ENCODE measurements around the gene MIF4GD. TPM values are rescaled to one million over a fixed set of nuclear protein-coding genes. Genes with fewer than 3 reads are reported as not detected.
"Not testable (repeated sequence)": the region's sequence is repeated elsewhere in the genome, so short reads cannot be mapped to it uniquely, and the experiment has no call there.

MIF4GD gene
- total RNA-seq, 2 donors from 2014 or later, result 23.6 to 31.6 TPM

- Mint-ChIP-seq H3K4me3 (peak overlapping the region; percentile 79), H3K4me1 (peaks cover 20% of the 10 kb centered on the region), H3K27me3 (no peaks in the 10 kb centered on the region), H3K36me3 (ENCODE audit: low read depth) (peaks cover 52% of the 10 kb centered on the region), H3K27ac (peak overlapping the region; percentile 79), H3K9me3 (no peaks in the 10 kb centered on the region)
- peak; percentile 82 for ATAC-seq (replicated peaks)
These were observed 363 bp upstream of the MIF4GD start for GRCh38 chr17:75271233-75271954.

DNA sequence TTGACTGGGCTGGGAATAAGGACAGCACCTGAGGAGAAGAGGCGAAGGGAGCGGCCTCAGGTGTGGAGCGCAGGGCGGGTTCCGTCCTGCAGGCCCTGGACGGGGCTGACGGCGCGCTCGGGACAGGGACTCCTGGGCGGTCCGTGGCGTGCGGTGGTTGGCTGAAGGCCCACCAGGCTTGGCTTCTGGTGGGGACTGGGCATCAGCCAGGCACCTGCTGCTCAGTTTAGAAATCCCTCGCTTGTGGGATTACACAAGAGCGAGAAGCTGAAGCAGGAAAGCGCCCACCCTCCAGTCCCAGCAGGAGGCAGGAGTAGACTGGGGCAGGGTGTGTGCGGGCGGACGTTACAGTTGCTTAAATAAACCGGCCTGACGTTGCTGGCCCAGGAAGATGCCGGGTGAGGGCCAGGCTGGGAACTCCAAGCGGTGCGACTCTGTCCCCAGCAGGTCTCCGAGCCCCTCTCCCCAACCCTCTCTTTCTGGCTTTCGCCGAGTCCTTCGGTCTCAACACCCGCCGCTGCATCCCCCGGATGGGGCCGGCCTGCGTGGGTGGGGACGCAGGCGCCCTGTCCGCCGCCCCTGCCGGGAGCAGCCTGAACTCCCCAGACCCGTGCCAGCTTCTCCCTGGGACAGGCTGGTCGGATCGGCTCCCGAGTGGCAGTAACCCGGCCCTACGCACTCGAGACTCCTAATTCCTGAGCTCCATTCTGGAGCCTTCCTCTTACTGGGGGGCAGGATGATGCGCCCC, 639 bp downstream of the MIF4GD start:
- Mint-ChIP-seq H3K36me3 (ENCODE audit: low read depth) (peaks cover 56% of the 10 kb centered on the region), H3K27ac (peak overlapping the region; percentile 74), H3K4me3 (peak overlapping the region; percentile 87), H3K9me3 (no peaks in the 10 kb centered on the region), H3K27me3 (no peaks in the 10 kb centered on the region), H3K4me1 (peaks cover 19% of the 10 kb centered on the region)
- ATAC-seq (replicated peaks), result peak; percentile 61

GRCh38 chr17:75269844-75270217, 1.2 kb downstream of the MIF4GD start:
- Mint-ChIP-seq H3K9me3 (no peaks in the 10 kb centered on the region), H3K27me3 (no peaks in the 10 kb centered on the region), H3K4me3 (peak overlapping the region; percentile 87), H3K27ac (peak overlapping the region; percentile 74), H3K4me1 (peaks cover 16% of the 10 kb centered on the region), H3K36me3 (ENCODE audit: low read depth) (peaks cover 56% of the 10 kb centered on the region)
- peak; percentile 5 for ATAC-seq (replicated peaks)

DNA sequence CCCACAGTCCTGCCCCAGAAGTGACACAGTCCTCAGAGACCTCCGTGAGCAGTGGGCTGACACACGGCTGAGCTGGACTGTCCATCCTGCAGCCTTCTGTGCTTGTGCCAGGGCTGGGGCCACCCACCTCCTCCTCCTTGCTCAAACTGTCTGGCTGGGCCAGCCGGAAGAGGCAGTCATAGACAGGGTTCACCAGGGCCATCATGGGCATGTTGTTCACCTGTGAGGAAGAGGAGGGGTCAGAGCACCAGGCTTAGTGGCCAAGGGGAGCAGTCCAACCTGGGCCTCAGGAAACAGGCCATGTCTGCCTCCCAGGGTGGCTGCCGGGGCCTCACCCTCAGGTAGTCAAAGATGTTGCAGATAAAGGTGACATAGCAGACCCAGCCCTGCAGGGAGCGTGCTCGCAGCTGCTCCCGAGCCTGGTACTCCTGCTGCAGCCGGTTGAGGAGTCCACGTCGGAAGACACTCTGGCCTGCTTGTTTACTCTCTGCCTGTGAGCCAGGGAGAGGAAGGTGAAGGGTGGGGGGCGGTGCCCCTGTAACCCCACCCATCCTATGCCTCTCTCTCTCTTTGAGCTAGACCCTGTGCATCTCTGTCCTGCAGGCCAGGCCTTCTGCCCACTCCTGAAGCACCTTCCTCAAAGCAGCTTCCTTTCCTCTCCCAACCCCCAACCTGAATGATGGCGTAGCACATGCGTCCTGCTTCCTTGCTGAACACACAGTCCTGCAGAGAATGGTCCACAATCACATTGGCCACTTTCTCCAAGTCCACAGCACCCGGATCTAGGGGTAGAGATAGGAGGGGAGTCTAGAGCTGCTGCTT, 3.4 kb downstream of the MIF4GD start:
- H3K4me1 Mint-ChIP-seq, result peaks cover 12% of the 10 kb centered on the region
- no peaks in the 10 kb centered on the region for H3K9me3 Mint-ChIP-seq
- no peak for ATAC-seq (replicated peaks)
- H3K4me3 Mint-ChIP-seq, result no peak overlapping the region
- H3K27me3 Mint-ChIP-seq, result no peaks in the 10 kb centered on the region
- peaks cover 56% of the 10 kb centered on the region for H3K36me3 Mint-ChIP-seq (ENCODE audit: low read depth)
- H3K27ac Mint-ChIP-seq, result no peak overlapping the region

GRCh38 chr17:75267153-75267410, 3.9 kb downstream of the MIF4GD start:
- Mint-ChIP-seq H3K4me1 (peaks cover 10% of the 10 kb centered on the region), H3K36me3 (ENCODE audit: low read depth) (peaks cover 58% of the 10 kb centered on the region), H3K27me3 (no peaks in the 10 kb centered on the region), H3K9me3 (no peaks in the 10 kb centered on the region), H3K27ac (no peak overlapping the region), H3K4me3 (no peak overlapping the region)
- ATAC-seq (replicated peaks), result no peak

DNA sequence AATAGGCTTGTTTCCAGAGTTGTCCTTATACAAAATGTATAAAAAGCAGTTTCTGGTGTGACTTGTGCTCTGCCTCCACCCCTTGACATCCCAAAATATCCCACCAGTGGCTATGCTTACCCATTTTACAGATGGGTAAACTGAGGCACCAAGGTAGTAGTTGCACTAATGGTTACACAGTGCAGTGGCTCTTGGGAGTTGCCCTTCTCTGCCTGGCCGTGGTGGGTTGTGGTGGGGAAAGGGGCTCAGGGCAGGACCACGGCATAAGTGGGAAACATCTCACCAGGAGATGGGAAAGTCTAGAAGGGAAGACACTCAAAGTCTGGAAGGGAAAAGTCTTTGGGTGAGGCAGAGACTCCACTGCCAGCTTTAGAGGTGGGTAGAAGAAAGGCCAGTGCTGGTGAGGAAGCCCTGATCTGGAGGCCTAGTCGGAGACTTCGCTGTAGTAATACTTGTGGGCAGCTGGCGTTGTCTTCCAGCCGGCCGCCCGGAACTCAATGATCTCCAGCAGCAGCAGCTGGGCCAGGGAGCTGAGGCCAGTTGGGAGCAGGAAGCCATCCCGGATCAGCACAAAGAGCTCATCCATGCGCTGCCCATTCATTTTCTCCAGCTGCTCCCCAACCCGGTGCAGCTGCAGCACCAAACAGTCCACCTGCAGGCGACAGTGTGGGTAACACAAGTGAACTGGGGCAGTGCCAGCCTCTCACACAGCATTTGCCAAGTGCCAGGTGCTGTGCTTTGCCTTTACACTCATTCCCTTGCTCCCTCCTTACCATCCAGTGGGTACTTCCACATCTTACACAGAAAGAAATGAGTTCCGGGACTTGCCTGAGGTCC, 4.5 kb downstream of the MIF4GD start:
- Mint-ChIP-seq H3K4me1 (peaks cover 5% of the 10 kb centered on the region), H3K27ac (no peak overlapping the region), H3K36me3 (ENCODE audit: low read depth) (peaks cover 58% of the 10 kb centered on the region), H3K27me3 (no peaks in the 10 kb centered on the region), H3K9me3 (no peaks in the 10 kb centered on the region), H3K4me3 (no peak overlapping the region)
- no peak for ATAC-seq (replicated peaks)

DNA sequence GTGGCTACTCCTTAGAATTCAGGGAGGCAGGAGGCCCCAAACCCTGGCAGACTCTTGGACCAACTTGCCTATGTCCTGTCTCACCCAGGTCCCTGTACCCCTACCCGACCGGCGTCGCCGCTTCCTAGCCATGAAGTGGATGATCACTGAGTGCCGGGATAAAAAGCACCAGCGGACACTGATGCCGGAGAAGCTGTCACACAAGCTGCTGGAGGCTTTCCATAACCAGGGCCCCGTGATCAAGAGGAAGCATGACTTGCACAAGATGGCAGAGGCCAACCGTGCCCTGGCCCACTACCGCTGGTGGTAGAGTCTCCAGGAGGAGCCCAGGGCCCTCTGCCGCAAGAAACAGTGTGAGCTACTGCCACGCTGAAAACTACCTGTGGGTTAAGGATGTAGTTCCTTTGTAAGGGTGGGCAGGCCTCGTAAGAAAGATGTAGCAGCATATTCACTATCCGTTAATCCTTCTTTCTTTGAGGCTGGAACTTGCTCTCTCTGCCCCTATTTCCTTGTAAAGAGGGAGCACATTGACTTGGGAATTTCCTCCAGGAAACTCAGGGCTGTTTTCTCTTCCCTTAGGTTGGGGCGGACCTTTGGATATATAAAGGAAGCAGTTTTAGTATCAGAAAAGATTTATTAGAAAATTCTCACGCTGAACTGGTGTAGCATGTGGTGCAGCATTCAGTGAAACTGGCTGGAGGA, 5.3 kb downstream of the MIF4GD start:
- peaks cover 5% of the 10 kb centered on the region for H3K4me1 Mint-ChIP-seq
- H3K36me3 Mint-ChIP-seq (ENCODE audit: low read depth), result peaks cover 65% of the 10 kb centered on the region
- H3K27ac Mint-ChIP-seq, result no peak overlapping the region
- ATAC-seq (replicated peaks), result no peak
- no peak overlapping the region for H3K4me3 Mint-ChIP-seq
- no peaks in the 10 kb centered on the region for H3K9me3 Mint-ChIP-seq
- no peaks in the 10 kb centered on the region for H3K27me3 Mint-ChIP-seq

DNA sequence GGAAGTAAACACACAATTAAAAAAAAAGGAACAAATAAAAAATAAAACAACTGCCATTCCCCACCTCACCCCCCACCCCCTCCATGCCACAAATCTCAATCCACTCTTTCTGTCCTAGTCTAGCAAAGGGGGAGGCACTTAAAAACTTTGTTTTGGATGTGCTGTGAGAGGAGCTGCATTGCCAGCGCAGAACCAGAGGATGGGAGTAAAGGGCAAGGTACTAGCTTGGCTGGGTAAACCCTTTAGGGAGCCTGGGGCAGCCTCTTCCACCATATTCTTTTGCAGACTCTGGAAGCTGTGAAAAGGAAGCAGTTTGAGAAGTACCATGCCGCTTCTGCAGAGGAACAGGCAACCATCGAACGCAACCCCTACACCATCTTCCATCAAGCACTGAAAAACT, 8.0 kb downstream of the MIF4GD start:
- peak overlapping the region; percentile 100 for H3K27ac Mint-ChIP-seq
- peaks cover 6% of the 10 kb centered on the region for H3K4me1 Mint-ChIP-seq
- H3K9me3 Mint-ChIP-seq, result no peaks in the 10 kb centered on the region
- peaks cover 82% of the 10 kb centered on the region for H3K36me3 Mint-ChIP-seq (ENCODE audit: low read depth)
- no peaks in the 10 kb centered on the region for H3K27me3 Mint-ChIP-seq
- peak overlapping the region; percentile 98 for H3K4me3 Mint-ChIP-seq
- ATAC-seq (replicated peaks), result no peak

GRCh38 chr17:75262112-75262606, 8.9 kb downstream of the MIF4GD start:
- H3K4me1 Mint-ChIP-seq, result peaks cover 9% of the 10 kb centered on the region
- H3K9me3 Mint-ChIP-seq, result no peaks in the 10 kb centered on the region
- peak overlapping the region; percentile 100 for H3K27ac Mint-ChIP-seq
- H3K27me3 Mint-ChIP-seq, result no peaks in the 10 kb centered on the region
- ATAC-seq (replicated peaks), result peak; percentile 7
- peaks cover 81% of the 10 kb centered on the region for H3K36me3 Mint-ChIP-seq (ENCODE audit: low read depth)
- peak overlapping the region; percentile 98 for H3K4me3 Mint-ChIP-seq

DNA sequence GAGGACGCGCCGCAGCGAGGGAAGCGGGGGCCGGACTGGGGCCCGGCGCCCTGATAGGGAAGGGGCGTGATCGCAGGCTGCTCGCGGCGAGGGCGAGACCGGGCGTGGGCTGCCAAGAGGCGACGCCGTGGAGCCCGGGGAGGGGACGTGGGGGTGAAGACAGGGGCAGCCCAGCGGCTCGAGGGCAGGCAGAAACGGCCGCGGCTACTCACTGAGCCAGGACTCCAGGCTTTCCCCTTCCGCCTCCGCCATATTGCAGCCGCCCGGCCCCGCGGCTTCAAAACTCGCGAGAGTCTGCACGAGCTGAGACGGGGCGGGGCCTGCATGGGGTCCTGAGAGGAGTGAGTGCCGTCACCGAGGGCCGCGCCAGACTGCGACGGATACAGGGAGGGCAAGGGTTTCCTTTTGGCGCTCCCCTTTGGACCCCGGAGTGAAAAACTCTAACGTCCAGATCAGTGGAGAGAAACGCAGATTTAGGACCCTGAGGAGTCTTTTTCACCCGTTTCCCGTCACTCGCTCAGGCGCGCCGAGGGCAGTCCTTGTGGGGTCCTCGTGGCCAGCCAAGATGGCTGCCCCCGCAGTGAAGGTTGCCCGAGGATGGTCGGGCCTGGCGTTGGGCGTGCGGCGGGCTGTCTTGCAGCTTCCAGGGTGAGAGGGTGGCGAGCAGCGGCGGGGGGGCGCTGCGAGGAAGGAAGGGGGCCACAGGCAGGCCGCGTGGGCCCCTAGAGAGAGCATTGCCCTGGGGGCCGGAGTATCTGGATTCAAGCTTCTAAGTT, 9.5 kb downstream of the MIF4GD start, which contains the start of the genes GGA3 and MRPS7:
Gene GGA3, minus strand, starts transcription at position 271 of the 776 bp plus-strand sequence. Its CDS starts 19 bp downstream, at position 252.
Gene MRPS7, plus strand, starts transcription at position 544 of the 776 bp plus-strand sequence. Its CDS starts 22 bp downstream, at position 566.
- H3K4me1 Mint-ChIP-seq, result peaks cover 15% of the 10 kb centered on the region
- H3K36me3 Mint-ChIP-seq (ENCODE audit: low read depth), result peaks cover 75% of the 10 kb centered on the region
- no peaks in the 10 kb centered on the region for H3K9me3 Mint-ChIP-seq
- peak within 1 kb of the TSS; percentile 98 for H3K4me3 Mint-ChIP-seq
- H3K27me3 Mint-ChIP-seq, result no peaks in the 10 kb centered on the region
- peak within 1 kb of the TSS; percentile 100 for H3K27ac Mint-ChIP-seq
- peak; percentile 91 for ATAC-seq (replicated peaks)

DNA sequence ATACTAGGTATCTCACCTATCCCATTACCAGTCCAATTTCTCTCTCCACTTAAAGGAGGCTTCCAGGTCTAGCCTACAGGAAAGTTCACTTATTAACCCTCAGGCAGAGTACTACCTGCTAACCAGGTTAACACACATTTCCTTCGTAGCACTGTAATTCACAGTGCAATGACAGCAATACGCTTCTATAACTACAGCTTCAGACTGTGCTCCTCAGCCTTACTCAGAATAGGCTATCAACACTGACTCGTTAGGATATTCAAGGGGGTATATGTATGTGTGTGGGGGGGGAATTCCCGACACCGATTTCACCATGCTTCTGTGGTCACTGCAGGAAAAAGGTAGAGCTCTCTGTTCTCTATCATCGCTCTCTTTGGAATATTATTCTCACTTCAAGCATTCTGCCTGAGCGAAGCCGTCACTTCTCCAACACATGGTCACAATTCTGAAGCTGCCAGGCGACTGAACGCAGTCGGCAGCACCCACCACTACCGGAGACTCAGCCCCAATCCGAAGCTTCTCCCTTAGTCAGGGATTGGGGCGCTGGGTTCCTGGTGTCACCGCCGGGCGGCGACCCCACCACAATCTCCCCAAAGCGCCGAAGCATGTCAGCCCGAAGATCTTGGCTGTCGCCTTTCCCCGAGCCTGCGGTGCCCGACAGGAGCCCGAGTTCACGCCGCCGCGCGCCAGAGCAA, 10.2 kb downstream of the MIF4GD start:
- Mint-ChIP-seq H3K27me3 (no peaks in the 10 kb centered on the region), H3K4me3 (peak overlapping the region; percentile 98), H3K4me1 (peaks cover 23% of the 10 kb centered on the region), H3K27ac (peak overlapping the region; percentile 100), H3K36me3 (ENCODE audit: low read depth) (peaks cover 67% of the 10 kb centered on the region), H3K9me3 (no peaks in the 10 kb centered on the region)
- ATAC-seq (replicated peaks), result peak; percentile 72

- Mint-ChIP-seq H3K36me3 (ENCODE audit: low read depth) (peaks cover 37% of the 10 kb centered on the region), H3K4me1 (peaks cover 52% of the 10 kb centered on the region), H3K27ac (peak overlapping the region; percentile 77)
- not testable (repeated sequence) for ATAC-seq (replicated peaks); H3K27me3 Mint-ChIP-seq; H3K4me3 Mint-ChIP-seq; H3K9me3 Mint-ChIP-seq
These were observed 13.8 kb downstream of the MIF4GD start for GRCh38 chr17:75257228-75257627.

All from activated T-helper 17 cell treated with anti-CD3 and anti-CD28 coated beads, Interleukin-2, amount 50 U/mL, for 72 hours (primary cell).